Astrocyte of the cerebellum (primary cell): ENCODE results near the gene DSCAM.

ENCODE experiments used
- DNase-seq: peaks from one replicate; pipeline ENCODE4 v3.0.0-alpha.2; 2011; ENCODE audit warnings: low read depth
- H3K4me3 ChIP-seq: 2 replicates; pipeline ENCODE4 v1.5.1; 2011; ENCODE audit warnings: mild to moderate bottlenecking, low read depth, low read length, moderate library complexity
- CTCF ChIP-seq: IDR thresholded peaks from 2 replicates; pipeline ENCODE4 v1.5.1; 2012; ENCODE audit warnings: low read length, low read depth, moderate library complexity, mild to moderate bottlenecking; ENCODE audit errors: missing control alignments
- in situ Hi-C: cut with HindIII; loops from 2 replicates; pipeline ENCODE4 v1.10.0; 2017; ENCODE audit warnings: low sequenced_read_pairs

Gene DSCAM

DNA sequence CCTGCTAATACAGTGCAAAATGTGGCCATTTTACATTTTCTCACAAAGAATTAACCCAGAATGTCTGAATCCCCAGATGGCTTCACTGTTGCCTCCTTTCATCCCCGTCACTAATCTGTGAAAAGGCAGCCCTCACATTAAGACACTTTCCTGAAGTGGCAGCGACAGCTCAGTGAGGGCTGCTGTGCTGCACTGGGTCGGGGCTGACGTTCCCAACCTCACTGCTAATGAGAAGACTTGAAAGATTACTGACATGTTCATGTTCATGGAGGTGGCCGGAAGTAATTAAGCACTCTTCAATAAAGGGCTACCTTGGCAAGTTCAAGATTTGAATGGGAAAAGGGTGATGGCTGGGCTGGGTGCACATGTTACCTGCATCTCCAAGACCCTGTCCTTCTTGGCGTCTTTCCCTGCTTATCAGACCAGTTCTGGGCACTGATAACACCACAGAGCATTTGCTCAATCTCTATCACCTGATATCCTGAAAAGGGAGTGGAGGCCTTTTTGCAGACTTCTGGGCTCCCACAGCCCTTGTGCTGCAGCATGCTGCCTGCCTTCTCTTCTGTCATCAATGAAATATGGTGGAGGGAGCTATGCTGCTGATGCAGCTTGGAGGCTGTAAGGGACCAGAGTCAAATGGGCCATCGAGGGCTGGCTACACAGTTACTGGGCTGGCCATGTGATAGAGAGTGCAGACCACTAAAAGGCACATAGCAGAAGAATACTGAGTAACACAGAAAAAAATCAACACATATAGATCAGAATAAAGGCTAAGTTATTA, 596.3 kb downstream of the DSCAM start:
- no peak for DNase-seq
- no peak for TF ChIP-seq CTCF
- no peak overlapping the region for H3K4me3 ChIP-seq
- in situ Hi-C loops, result no loop called here

DNA sequence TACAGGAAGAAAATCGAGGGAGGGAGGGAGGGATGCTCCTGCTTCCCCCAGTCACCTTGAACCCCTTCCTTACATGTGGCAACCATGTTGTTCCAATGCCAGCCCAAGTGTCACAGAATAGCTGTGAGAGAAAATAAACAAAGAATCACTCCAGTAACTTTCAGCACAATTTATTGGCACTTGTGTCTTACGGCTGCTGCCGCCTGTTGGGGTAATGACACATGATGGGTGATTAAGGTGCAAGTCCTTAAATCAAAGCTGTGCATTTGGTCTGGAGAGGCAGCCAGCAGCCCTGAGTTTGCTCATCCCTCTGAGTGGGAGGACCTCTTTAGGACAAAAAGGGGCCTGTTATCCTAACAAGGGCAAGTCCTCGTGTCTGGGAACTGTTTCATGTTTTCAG, 602.0 kb downstream of the DSCAM start:
- no peak for TF ChIP-seq CTCF
- in situ Hi-C loops, result no loop called here
- no peak overlapping the region for H3K4me3 ChIP-seq
- no peak for DNase-seq

GRCh38 chr21:40243685-40244084, 603.3 kb downstream of the DSCAM start:
- TF ChIP-seq CTCF, result no peak
- H3K4me3 ChIP-seq, result no peak overlapping the region
- in situ Hi-C loops, result no loop called here
- DNase-seq, result no peak

DNA sequence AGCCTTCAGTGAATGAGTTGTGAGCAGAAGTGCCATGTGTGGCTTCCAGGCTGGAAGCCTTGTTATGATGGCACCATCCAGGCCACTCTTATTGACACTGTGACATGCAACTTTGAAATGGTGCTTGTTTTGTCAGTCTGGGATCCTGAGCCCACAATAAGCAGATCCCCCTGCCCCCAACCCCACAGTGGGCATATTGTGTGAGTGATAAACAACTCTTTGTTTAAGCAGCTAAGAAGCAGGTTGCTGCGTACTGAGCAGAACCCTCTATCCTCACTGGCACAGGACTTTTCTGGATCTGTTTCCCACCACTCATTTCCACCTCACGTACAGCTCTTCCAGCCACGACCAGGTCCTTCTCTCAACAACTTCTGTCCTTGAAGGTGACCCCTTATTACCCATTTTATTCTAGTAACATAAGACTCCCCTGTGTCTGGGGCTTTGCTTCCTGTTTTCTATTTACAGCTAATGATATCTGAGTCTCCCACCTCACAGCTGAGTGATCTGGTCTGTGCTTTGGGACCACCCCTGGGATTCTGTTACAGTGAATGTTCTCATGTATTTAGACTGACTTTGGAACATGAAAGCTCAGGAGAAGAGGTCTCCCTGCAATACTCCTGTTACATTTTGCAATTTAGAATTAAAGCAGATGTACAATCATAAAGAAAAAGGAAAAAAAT, 604.2 kb downstream of the DSCAM start:
- DNase-seq, result no peak
- in situ Hi-C loops, result no loop called here
- no peak for TF ChIP-seq CTCF
- no peak overlapping the region for H3K4me3 ChIP-seq

DNA sequence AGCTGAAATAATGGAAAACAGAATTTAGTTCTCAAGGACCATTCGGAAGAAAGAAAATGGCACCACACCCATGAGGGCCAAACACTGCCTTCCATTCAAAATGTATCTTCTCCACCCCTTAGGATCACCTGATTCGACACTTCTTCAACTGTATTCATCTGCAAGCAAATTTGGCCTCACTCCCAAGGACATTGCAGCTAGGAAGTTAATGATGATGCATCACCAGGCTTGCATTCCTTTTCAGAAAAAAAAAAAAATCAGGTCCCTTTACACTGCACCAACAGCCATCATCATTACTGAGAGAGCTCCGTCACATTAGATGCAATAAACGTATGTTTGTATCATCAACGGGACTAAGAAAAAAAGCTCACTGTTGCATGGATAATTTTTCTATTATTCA, 611.4 kb downstream of the DSCAM start:
- DNase-seq, result no peak
- no peak overlapping the region for H3K4me3 ChIP-seq
- TF ChIP-seq CTCF, result no peak
- in situ Hi-C loops, result no loop called here

GRCh38 chr21:40231979-40232378, 615.0 kb downstream of the DSCAM start:
- no peak for TF ChIP-seq CTCF
- in situ Hi-C loops, result no loop called here
- no peak overlapping the region for H3K4me3 ChIP-seq
- DNase-seq, result no peak
